OCI-LY7 (cell line): ENCODE results near the gene LRRC7.

Experiments
- EZH2phosphoT487 ChIP-seq: fragments of 200-600 bp; sonication (generic); IDR thresholded peaks from 2 replicates; pipeline ENCODE4 v1.6.1; 2018; ENCODE audit warnings: low read depth, borderline replicate concordance, mild to moderate bottlenecking, mixed run types, antibody characterized with exemption, low read length, moderate library complexity, mixed read lengths
- TF ChIP-seq, protein P1 (sequence below): fragments of 200-600 bp; sonication (generic); conservative IDR thresholded peaks from 2 replicates; pipeline ENCODE4 v1.5.1; 2014; ENCODE audit warnings: mild to moderate bottlenecking, antibody characterized with exemption, low read length, moderate library complexity, mixed read lengths

DNA sequence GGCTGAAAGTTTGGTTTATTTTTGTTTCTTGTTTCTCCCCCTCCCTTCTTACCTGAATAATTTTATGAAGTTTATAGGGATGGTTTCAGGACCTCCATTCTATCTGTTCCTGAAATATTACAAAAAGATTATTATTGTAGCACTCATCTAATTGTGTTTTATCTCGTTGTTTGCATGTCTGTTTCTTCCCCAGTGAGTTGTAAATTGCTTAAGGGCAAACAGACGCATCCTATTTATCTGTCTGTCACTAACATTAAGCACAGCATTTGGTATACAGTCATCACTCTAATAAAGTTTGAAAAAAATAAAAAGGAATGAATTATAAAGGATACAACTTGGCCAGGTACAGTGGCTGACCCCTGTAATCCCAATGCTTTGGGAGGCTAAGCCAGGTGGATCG is 123.5 kb downstream of the LRRC7 start:
- TF ChIP-seq, protein P1, sequence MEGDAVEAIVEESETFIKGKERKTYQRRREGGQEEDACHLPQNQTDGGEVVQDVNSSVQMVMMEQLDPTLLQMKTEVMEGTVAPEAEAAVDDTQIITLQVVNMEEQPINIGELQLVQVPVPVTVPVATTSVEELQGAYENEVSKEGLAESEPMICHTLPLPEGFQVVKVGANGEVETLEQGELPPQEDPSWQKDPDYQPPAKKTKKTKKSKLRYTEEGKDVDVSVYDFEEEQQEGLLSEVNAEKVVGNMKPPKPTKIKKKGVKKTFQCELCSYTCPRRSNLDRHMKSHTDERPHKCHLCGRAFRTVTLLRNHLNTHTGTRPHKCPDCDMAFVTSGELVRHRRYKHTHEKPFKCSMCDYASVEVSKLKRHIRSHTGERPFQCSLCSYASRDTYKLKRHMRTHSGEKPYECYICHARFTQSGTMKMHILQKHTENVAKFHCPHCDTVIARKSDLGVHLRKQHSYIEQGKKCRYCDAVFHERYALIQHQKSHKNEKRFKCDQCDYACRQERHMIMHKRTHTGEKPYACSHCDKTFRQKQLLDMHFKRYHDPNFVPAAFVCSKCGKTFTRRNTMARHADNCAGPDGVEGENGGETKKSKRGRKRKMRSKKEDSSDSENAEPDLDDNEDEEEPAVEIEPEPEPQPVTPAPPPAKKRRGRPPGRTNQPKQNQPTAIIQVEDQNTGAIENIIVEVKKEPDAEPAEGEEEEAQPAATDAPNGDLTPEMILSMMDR, result no peak
- TF ChIP-seq EZH2phosphoT487, result no peak
